CD4-positive, CD25-positive, alpha-beta regulatory T cell (primary cell): ENCODE measurements around the gene RING1. TPM values are rescaled to one million over a fixed set of nuclear protein-coding genes. Genes with fewer than 3 reads are reported as not detected.
A peak's percentile ranks its signal among the peaks of the same experiment; 100 is the strongest.

Source experiments
- ATAC-seq, 2 donors: fragments of 150-1000 bp; cut with Tn5 transposase; one replicate each; pipeline ENCODE4 v1.10.0; 2021; ENCODE audit warnings: low read depth in 2 of 2, moderate number of reproducible peaks in 2 of 2, moderate library complexity in 1 of 2
- DNase-seq, 3 donors: peaks; one replicate each; pipeline versions ENCODE4 v3.0.0 to v3.0.0-alpha.2; 2012 to 2022; ENCODE audit warnings: mixed read lengths in 1 of 3
- H3K27ac ChIP-seq: one replicate; pipeline ENCODE4 v1.7.0; 2013; ENCODE audit warnings: mild to moderate bottlenecking, low read length; ENCODE audit not compliant: insufficient read depth, poor library complexity, severe bottlenecking
- H3K27me3 ChIP-seq: one replicate; pipeline ENCODE4 v1.7.0; 2013; ENCODE audit warnings: low read length; ENCODE audit not compliant: control insufficient read depth, insufficient read depth
- H3K36me3 ChIP-seq: one replicate; pipeline ENCODE4 v1.7.0; 2013; ENCODE audit warnings: mild to moderate bottlenecking, low read length, moderate library complexity; ENCODE audit not compliant: control insufficient read depth, insufficient read depth
- H3K4me1 ChIP-seq: 2 replicates; pipeline ENCODE4 v1.7.0; 2013; ENCODE audit warnings: mild to moderate bottlenecking, low read length; ENCODE audit not compliant: insufficient read depth, control insufficient read depth, poor library complexity, severe bottlenecking
- H3K4me3 ChIP-seq: one replicate; pipeline ENCODE4 v1.7.0; 2013; ENCODE audit warnings: low read depth, mild to moderate bottlenecking, low read length, moderate library complexity
- H3K9me3 ChIP-seq, 2 experiments: 1 replicate in 1 of 2; 2 replicates in 1 of 2; pipeline ENCODE4 v1.7.0; 2013; ENCODE audit warnings: low read length in 2 of 2, mild to moderate bottlenecking in 1 of 2, moderate library complexity in 1 of 2; ENCODE audit not compliant: control insufficient read depth in 2 of 2
- H3K27ac Mint-ChIP-seq, 3 donors: one replicate each; pipeline ENCODE4 v1.8.0; 2020 to 2022; ENCODE audit warnings: mild to moderate bottlenecking in 3 of 3, mixed read lengths in 3 of 3, moderate library complexity in 2 of 3
- H3K27me3 Mint-ChIP-seq: one replicate; pipeline ENCODE4 v1.8.0; 2022; ENCODE audit warnings: mild to moderate bottlenecking, mixed read lengths
- H3K36me3 Mint-ChIP-seq: one replicate; pipeline ENCODE4 v1.8.0; 2020; ENCODE audit warnings: mixed read lengths
- H3K4me1 Mint-ChIP-seq, 4 donors: one replicate each; pipeline ENCODE4 v1.8.0; 2020 to 2022; ENCODE audit warnings: mixed read lengths in 4 of 4, mild to moderate bottlenecking in 1 of 4
- H3K4me3 Mint-ChIP-seq, 4 donors: one replicate each; pipeline ENCODE4 v1.8.0; 2020 to 2022; ENCODE audit warnings: mild to moderate bottlenecking in 4 of 4, mixed read lengths in 4 of 4, moderate library complexity in 3 of 4
- H3K9me3 Mint-ChIP-seq, 7 donors: one replicate each; pipeline ENCODE4 v1.8.0; 2020 to 2022; ENCODE audit warnings: mixed read lengths in 7 of 7, mild to moderate bottlenecking in 3 of 7, moderate library complexity in 2 of 7
- polyA plus RNA-seq, 4 donors: library from polyadenylated mRNA; unstranded; fragments of 300-500 nt; fragmentation: Illumina TruSeq; gene quantifications; one replicate each; pipeline ENCODE4 v1.2.3, GENCODE V29; 2021
- total RNA-seq: library from RNA; stranded (reverse); gene quantifications from one replicate; pipeline ENCODE4 v1.2.3, GENCODE V29; 2022

Gene RING1
- total and polyA plus RNA-seq, 5 donors from 2014 or later = 4.9 to 34.2 (median 5.6) TPM

- peak within 1 kb of the TSS; percentile 82 to 92 (median 86) for H3K4me3 Mint-ChIP-seq
These were observed 16.1 kb upstream of the RING1 start, which contains the start of gene COL11A2 for GRCh38 chr6:33192105-33192646. TSS of gene COL11A2 (minus strand) at chr6:33192467. CDS start at chr6:33192240, 227 bp downstream.

GRCh38 chr6:33192671-33193602, 15.4 kb upstream of the RING1 start:
- Mint-ChIP-seq H3K4me1 (peaks cover 6 to 46% (median 23%) of the 10 kb centered on the region in 4 donors), H3K9me3 (peaks cover 0 to 5% (median 0%) of the 10 kb centered on the region in 7 donors), H3K36me3 (peaks cover 28% of the 10 kb centered on the region), H3K27me3 (peaks cover 46% of the 10 kb centered on the region), H3K27ac (peak overlapping the region in 2 of 3 donors; percentile 32 to 67), H3K4me3 (peak overlapping the region; percentile 82 to 92 (median 86))
- ATAC-seq (peak; percentile 22 to 30), DNase-seq (no peak)
- peaks cover 30% of the 10 kb centered on the region for H3K4me1 ChIP-seq
- peaks cover 13% of the 10 kb centered on the region for H3K27me3 ChIP-seq
- no peaks in the 10 kb centered on the region for H3K9me3 ChIP-seq
- H3K4me3 ChIP-seq = peak overlapping the region; percentile 48
- peaks cover 32% of the 10 kb centered on the region for H3K36me3 ChIP-seq
- no peak overlapping the region for H3K27ac ChIP-seq

More at GRCh38 chr6:33192105-33192646, 16.1 kb upstream of the RING1 start, which contains the start of gene COL11A2:
- Histone ChIP-seq H3K4me3 (peak within 1 kb of the TSS; percentile 48), H3K27me3 (peaks cover 14% of the 10 kb centered on the region), H3K27ac (no peak within 1 kb of the TSS), H3K36me3 (peaks cover 30% of the 10 kb centered on the region), H3K4me1 (peaks cover 22% of the 10 kb centered on the region), H3K9me3 (no peaks in the 10 kb centered on the region)
- DNase-seq (peak in 1 of 3 donors; percentile 27), ATAC-seq (peak; percentile 21 to 38)
- Mint-ChIP-seq H3K27ac (peak within 1 kb of the TSS in 1 of 3 donors; percentile 67), H3K27me3 (peaks cover 50% of the 10 kb centered on the region), H3K36me3 (peaks cover 24% of the 10 kb centered on the region), H3K9me3 (peaks cover 0 to 5% (median 0%) of the 10 kb centered on the region in 7 donors), H3K4me1 (peaks cover under 1 to 42% (median 17%) of the 10 kb centered on the region in 4 donors)

GRCh38 chr6:33193619-33194018, 14.7 kb upstream of the RING1 start:
- Histone ChIP-seq H3K4me3 (no peak overlapping the region), H3K4me1 (peaks cover 30% of the 10 kb centered on the region), H3K9me3 (no peaks in the 10 kb centered on the region), H3K27ac (no peak overlapping the region), H3K27me3 (peaks cover 12% of the 10 kb centered on the region), H3K36me3 (peaks cover 32% of the 10 kb centered on the region)
- Mint-ChIP-seq H3K9me3 (peaks cover 0 to 5% (median 0%) of the 10 kb centered on the region in 7 donors), H3K4me3 (peak overlapping the region in 3 of 4 donors; percentile 50 to 66 (median 56)), H3K27ac (peak overlapping the region in 1 of 3 donors; percentile 32), H3K27me3 (peaks cover 40% of the 10 kb centered on the region), H3K4me1 (peaks cover 6 to 53% (median 27%) of the 10 kb centered on the region in 4 donors), H3K36me3 (peaks cover 24% of the 10 kb centered on the region)
- DNase-seq (no peak), ATAC-seq (no peak)

- Histone ChIP-seq H3K36me3 (peaks cover 32% of the 10 kb centered on the region), H3K27me3 (peaks cover 12% of the 10 kb centered on the region), H3K9me3 (no peaks in the 10 kb centered on the region), H3K4me1 (peaks cover 38% of the 10 kb centered on the region), H3K27ac (no peak overlapping the region), H3K4me3 (no peak overlapping the region)
- Mint-ChIP-seq H3K27ac (peak overlapping the region in 1 of 3 donors; percentile 7), H3K4me3 (peak overlapping the region in 1 of 4 donors; percentile 66), H3K4me1 (peaks cover 6 to 62% (median 31%) of the 10 kb centered on the region in 4 donors), H3K36me3 (peaks cover 24% of the 10 kb centered on the region), H3K27me3 (peaks cover 35% of the 10 kb centered on the region), H3K9me3 (peaks cover 0 to 5% (median 0%) of the 10 kb centered on the region in 7 donors)
- DNase-seq (no peak), ATAC-seq (no peak)
These were observed 13.8 kb upstream of the RING1 start for GRCh38 chr6:33194431-33194979.

- peaks cover 0 to 3% (median 0%) of the 10 kb centered on the region in 7 donors for H3K9me3 Mint-ChIP-seq
- Histone ChIP-seq H3K27ac (no peak overlapping the region), H3K9me3 (no peaks in the 10 kb centered on the region), H3K4me1 (peaks cover 41% of the 10 kb centered on the region), H3K27me3 (peaks cover 8% of the 10 kb centered on the region), H3K4me3 (no peak overlapping the region), H3K36me3 (peaks cover 32% of the 10 kb centered on the region)
- peaks cover 24% of the 10 kb centered on the region for H3K27me3 Mint-ChIP-seq
- peaks cover 24% of the 10 kb centered on the region for H3K36me3 Mint-ChIP-seq
- no peak overlapping the region for H3K27ac Mint-ChIP-seq
- ATAC-seq (no peak), DNase-seq (no peak)
- peaks cover 6 to 64% (median 33%) of the 10 kb centered on the region in 4 donors for H3K4me1 Mint-ChIP-seq
- H3K4me3 Mint-ChIP-seq = peak overlapping the region in 1 of 4 donors; percentile 66
These were observed 12.8 kb upstream of the RING1 start for GRCh38 chr6:33195304-33196165.

GRCh38 chr6:33197431-33198048, 10.8 kb upstream of the RING1 start:
- DNase-seq (peak in 2 of 3 donors; percentile 58 to 65), ATAC-seq (peak; percentile 29 to 31)
- Mint-ChIP-seq H3K9me3 (peaks cover 0 to 3% (median 0%) of the 10 kb centered on the region in 7 donors), H3K4me3 (peak overlapping the region; percentile 61 to 98 (median 78)), H3K36me3 (peaks cover 27% of the 10 kb centered on the region), H3K27me3 (peaks cover 6% of the 10 kb centered on the region), H3K27ac (peak overlapping the region; percentile 22 to 98 (median 48)), H3K4me1 (peaks cover 10 to 71% (median 44%) of the 10 kb centered on the region in 4 donors)
- Histone ChIP-seq H3K9me3 (no peaks in the 10 kb centered on the region), H3K4me1 (peaks cover 50% of the 10 kb centered on the region), H3K27ac (no peak overlapping the region), H3K36me3 (peaks cover 38% of the 10 kb centered on the region), H3K27me3 (no peaks in the 10 kb centered on the region), H3K4me3 (no peak overlapping the region)
